Fibroblast of the conjunctiva (primary cell): ENCODE measurements around the gene ZNF862.
"Not testable (repeated sequence)": the region's sequence is repeated elsewhere in the genome, so short reads cannot be mapped to it uniquely, and the experiment has no call there.

Experiments used
- DNase-seq: peaks from one replicate; pipeline ENCODE4 v3.0.0-alpha.2; 2010; ENCODE audit warnings: low read depth

The ZNF862 gene

DNA sequence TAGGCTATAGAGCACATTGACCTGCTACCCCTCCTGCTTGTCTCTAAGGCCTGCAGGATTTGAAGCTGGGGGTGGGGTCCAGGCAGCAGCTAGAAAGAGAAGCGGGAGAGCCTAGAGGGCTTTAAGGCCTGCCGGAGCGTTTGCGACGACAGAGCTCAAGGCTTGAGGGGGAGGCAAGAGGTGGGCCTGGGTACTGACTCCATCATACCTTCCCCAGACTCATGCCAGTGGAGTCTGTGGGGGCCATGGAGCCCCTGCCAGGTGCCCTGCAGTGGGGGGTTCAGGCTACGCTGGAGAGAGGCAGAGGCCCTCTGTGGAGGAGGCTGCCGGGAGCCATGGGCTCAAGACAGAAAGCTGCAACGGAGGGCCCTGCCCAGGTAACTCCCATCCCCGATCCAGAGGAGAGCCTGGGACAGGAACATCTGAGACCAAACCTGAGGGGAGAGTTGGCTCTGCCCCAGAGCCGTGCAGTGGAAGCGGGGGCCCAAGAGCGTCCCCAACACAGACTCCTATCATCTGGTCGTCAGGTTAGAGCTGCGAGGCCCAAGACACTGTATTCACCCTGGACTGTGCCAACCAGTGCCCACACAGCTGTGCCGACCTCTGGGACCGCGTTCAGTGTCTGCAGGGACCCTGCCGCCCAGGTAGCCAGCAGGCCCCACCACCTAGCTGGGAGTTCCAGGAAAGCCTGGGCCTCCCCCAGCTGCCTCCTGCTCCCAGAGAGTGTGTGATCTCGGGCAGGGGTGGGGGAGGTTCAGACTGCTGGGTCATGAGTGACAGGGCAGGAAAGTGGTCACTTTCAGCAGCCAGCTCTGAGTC lies 13.2 kb upstream of the ZNF862 start:
- DNase-seq, result no peak

DNA sequence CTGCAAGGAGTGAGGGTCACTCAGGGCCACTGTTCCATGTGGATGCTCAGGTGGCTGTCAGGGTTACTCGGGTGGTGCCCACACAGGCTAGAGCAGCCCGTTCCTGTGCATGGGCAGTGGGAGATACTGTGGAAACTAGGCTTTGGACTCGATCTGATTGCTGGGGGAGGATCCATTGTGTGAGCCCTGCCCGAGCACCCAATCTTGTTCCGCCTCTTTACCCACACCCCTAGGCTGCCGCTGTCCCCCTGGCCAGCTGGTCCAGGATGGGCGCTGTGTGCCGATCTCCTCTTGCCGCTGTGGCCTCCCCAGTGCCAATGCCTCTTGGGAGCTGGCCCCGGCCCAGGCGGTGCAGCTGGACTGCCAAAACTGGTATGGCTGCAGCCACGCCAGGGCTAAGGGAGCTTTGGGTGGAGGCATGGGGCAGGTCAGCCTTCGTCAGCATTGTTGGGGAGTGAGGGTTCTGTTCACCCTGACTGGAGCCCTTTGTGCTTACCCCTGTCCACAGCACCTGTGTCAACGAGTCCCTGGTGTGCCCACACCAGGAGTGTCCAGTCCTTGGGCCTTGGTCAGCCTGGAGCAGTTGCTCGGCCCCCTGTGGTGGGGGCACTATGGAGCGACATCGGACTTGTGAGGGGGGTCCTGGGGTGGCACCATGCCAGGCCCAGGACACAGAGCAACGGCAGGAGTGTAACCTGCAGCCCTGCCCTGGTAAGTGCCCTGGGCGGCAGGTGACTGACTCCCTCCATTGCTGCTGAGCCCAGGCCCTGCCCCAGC lies 12.4 kb upstream of the ZNF862 start:
- DNase-seq, result no peak

DNA sequence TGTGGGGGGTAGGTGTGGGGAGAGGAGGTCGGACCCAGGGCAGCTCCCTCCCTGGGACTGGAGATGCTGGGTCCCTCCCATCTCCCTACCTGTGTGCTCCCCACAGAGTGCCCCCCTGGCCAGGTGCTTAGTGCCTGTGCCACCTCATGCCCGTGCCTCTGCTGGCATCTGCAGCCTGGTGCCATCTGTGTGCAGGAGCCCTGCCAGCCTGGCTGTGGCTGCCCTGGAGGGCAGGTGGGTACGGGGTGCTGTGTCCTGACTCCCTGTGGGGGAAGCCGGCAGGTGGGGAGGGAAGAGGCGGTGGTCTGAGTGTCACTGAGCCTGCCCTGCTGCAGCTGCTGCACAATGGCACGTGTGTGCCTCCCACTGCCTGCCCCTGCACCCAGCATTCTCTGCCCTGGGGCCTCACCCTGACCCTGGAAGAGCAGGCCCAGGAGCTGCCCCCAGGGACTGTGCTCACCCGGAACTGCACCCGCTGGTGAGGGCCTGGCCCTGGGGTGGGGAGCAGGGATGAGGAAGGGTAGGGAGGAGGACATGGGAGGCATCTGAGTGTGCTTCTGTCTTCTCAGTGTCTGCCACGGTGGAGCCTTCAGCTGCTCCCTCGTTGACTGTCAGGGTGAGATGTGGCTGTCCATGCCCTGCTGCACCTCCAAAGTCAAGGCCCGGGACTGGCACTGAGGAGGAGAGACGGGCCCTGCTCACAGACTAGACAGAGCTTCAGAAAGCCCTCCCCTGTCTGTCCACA lies 11.7 kb upstream of the ZNF862 start:
- DNase-seq, result no peak

DNA sequence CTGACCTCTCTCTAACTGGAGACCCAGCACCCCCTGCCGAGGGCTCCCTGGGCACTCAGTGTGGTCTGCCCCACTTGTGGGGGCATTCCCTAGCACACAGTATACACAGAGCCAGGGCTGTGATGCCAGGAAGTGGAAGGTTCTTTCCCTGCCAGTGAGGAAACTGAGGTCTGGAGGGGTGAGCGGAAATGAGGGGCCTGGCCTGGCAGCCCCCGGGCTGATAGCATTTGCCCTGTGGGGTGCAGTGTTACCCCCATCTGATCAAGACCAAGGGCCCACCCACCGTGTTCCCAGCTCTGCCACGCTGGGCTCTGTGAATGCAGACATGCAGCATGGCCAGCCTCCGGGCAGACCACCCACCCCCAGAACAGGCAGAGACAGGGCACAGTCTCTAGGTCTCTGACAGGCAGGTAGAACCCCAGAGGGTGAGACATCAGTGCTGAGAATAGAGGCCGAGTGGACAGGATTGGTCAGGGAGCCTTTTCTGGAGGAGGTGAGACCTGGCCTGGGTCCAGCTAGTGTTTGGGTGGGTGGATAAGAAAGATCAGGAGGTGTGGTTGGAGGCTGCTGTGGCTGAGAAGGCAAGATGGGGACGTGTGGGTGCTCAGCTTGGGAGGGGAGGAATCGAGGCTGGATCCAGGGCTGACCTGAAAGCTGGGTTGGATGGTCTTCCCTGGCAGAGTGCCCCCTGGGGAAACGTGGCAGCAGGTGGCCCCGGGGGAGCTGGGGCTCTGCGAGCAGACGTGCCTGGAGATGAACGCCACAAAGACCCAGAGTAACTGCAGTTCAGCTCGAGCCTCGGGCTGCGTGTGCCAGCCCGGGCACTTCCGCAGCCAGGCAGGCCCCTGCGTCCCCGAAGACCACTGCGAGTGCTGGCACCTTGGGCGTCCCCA lies 10.8 kb upstream of the ZNF862 start:
- no peak for DNase-seq

DNA sequence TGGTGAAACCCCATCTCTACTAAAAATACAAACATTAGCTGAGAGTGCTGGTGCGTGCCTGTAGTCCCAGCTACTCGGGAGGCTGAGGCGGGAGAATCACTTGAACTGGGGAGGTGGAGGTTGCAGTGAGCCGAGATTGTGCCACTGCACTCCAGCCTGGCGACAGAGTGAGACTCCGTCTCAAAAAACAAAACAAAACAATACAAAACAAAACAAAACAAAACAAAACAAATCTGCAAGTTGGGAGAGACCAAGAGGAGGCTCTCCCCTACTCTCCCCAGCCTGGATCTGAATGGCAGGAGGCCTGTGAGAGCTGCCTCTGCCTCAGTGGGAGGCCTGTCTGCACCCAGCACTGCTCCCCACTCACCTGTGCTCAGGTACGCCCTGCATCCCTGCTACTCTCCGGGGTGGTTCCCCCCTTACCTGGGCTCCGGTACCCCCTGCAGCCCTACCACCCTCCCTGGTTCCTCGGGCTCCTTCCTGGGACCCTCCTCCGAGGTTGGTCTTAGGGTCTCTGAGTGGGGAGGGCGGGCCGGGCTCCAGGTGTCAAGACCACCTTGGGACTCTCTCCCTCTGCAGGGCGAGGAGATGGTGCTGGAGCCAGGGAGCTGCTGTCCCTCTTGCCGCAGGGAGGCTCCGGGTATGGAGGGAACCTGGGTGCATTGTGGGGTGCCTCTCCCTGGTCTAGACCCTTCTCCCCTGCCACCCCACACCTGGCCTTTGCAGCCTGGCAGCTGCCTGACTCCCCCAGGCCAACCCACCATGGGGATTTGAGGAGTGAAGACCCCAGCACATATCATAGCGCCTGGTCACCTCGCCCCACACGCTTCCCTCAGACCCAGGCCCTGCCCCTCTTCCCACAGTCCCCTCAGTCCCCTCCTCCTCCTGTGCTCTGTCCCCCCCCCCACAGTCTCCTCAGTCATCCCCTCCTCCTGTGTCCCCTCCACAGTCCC lies 9.5 kb upstream of the ZNF862 start:
- DNase-seq, result no peak

DNA sequence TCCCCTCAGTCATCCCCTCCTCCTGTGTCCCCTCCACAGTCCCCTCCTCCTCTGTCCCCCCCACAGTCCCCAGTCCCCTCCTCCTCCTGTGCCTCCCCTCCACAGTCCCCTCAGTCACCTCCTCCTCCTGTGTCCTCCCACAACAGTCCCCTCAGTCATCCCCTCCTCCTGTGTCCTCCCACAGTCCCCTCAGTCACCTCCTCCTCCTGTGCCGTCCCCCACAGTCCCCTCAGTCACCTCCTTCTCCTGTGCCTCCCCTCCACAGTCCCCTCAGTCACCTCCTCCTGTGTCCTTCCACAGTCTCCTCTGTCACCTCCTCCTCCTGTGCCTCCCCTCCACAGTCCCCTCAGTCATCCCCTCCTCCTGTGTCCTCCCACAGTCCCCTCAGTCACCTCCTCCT lies 7.6 kb upstream of the ZNF862 start:
- not testable (repeated sequence) for DNase-seq

DNA sequence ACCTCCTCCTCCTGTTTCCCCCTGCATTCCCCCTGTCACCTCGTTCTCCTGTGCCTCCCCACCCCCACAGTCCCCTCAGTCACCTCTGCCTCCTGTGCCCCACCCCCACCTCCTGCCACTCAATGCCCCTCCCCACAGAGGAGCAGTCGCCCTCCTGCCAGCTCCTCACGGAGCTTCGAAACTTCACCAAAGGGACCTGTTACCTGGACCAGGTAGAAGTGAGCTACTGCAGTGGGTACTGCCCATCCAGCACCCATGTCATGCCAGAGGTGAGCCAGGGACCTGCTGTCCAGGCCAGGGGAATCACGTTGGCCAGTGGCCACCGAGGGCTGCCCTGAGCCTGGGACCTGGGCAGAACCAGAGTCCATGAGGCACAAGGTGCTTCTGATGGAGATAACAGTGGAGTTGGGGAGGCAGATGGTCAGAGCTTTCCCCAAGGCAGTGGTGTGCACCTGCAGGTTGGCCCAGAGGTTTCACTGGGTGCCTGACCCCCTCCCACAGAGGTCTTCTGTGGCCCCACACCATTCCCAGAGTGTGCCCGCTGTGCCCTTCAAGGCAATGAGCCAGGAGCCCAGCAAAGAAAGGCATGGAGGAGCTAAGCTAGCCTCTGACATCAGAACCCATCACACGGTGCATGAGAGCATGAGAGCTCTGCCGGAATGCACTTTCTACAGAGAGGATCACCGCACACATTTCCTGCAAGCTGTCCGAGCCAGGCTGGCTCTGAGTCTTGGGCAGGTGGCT lies 7.0 kb upstream of the ZNF862 start:
- DNase-seq, result no peak

DNA sequence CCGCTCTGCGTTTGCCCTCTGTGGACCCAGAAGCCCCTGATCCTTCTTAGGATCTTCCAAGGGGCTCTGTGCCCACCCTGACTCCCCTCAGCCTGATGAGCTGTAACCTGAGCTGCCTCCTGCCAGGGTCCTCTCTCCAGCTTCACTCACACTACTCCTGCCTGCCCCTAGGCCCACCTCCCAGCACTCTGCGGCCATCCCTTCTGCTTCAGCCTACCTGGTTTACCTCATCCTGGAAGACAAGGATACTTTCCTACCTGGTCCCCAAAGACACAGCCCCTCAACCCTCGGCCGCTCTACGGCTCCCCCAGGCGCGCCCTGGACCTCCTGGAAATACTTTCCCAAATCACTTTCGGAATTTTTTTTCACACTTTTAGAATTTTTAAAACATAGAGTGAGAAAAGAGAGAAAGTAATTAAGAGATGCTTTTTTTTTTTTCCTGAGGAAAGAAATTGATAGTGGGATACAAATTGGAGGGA lies 6.4 kb upstream of the ZNF862 start:
- DNase-seq, result no peak

DNA sequence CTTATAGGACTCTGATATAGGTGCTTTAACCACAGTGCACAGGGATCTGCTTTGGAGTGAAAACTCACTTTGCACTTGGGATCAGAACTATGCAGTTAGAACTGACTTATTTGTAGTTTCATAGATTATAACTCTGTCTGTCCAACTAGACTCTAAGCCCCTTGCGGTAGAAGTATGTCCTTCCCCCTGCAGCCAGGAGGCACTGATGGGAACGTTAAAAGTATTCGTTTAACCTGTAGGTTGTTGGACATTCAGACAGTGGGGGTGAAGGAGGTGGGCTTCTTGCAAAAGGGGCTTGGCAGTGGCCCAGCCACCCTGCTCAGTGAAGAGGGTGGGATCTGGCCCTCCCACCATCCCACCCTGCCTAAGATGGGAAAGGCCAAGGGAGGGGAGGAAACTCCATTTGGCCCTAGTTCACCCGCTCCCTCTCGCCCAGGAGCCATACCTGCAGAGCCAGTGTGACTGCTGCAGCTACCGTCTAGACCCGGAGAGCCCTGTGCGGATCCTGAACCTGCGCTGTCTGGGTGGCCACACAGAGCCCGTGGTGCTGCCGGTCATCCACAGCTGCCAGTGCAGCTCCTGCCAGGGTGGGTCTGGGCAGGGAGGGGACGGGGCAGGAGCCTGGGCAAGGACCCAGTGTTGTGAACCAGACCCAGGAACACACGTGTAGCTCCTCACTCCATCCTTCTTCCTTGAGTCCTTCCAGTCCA lies 5.7 kb upstream of the ZNF862 start:
- no peak for DNase-seq

DNA sequence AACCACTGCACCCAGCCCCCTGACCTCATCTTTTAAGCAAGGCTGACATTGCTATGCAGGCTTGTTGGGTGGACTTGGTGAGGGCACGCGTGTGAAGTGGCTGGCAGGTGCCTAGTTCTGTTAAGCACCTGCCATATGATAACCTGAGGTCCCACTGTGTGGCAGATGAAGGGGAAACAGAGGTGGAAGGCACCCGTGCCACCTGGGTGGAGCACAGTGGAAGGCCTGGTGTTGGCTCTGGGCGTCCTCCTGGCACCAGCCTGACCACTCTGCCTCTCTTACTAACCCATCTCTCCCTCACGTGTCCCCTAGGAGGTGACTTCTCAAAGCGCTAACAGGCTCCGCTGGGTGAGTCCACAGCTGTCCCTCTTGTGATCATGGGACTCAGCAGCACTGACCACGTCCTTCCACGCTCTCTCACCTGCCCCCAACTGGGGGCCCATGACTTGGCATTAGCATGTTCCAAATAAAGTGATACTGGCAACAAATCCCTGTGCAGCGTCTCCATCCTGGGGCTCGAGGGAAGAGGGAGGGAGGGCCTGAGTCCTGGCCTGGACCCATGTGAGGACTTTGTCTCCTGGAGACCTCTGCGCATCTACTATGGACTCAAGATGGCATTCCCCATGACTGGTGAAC lies 4.6 kb upstream of the ZNF862 start:
- no peak for DNase-seq

DNA sequence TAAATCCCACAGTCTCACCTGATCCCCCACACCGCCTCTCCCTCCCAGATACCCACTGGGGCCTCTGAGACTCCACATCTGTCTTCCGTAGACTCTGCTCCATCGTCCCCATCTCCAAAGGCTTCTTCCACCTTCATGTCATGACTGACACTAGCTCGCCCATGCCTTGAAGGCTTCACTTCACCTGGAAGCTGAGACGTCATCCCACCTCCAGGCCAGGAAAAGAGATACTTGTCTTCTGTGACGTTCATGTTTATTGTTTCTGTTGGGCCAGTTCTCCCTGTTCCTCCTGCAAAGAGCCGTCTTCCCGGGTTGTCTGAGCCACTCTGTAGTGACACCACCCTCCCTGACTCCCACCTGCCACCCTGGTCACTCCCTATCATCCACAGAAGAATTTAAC lies 3.6 kb upstream of the ZNF862 start:
- DNase-seq, result no peak

DNA sequence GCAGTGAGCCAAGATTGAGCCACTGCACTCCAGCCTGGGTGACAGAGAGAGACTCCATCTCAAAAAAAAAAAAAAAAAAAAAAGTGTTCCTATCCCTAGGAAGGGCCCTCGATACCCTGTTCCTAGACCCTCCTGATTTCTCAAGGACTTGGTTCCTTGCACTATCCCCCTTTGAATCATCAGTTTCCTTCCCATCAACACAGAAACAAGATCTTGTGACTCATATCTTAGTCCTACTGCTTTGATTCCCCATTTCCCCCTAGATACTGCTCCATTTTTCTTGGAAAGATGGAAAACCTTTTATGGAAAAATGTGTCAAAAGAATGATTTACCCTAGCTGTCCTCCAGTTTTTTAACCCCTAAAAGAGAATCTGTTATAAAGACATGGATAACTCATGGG lies 1.7 kb upstream of the ZNF862 start:
- DNase-seq, result no peak

DNA sequence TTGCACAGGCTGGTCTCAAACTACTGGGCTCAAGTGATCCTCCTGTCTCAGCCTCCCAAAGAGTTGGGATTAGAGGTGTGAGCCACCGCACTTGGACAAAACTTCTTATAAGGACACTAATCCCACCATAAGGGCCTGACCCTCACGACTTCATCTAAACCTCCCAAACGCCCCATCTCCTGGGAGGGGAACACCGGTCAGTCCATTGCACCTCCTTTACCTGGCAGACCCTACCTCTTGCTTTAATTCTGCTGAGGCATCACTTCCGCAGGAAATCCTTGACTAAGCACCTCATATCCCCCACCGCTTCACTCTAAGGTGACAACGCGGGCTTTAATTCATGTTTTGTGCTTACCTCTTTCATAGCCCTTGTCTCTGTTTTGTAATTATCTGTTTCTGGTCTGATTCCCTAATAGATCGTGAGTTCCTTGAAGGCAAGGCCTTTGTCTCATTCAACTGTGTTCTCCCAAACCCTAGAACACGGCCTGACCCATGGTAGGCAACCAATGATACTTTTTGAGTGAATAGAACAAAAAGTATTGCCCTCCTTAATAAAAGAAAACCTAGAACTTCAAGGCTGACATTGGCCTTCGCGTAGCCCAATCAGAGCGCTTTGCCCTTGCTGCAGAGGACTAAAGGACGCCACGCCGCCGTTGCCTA lies 481 bp upstream of the ZNF862 start:
- DNase-seq, result no peak

DNA sequence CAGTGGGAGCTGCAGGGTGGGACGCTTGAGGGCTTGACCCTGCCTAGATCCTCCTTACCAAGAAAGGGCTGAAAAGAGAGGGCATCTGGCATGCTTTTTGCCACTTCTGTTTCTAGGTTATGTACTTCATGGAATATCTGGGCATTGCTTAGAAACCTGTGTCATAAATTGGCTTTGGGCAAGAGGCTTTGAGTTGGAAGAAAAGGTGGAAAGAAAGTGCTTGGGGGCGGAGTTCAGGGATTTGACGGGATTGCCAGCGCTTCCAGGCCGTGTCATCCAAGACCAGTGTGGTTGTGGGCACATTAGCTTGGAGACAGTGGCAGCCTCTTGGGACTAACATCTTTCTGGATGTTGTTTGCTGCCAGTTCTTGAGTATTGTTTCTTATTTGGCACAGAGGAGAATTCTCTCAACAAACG lies 825 bp downstream of the ZNF862 start:
- DNase-seq, result no peak

DNA sequence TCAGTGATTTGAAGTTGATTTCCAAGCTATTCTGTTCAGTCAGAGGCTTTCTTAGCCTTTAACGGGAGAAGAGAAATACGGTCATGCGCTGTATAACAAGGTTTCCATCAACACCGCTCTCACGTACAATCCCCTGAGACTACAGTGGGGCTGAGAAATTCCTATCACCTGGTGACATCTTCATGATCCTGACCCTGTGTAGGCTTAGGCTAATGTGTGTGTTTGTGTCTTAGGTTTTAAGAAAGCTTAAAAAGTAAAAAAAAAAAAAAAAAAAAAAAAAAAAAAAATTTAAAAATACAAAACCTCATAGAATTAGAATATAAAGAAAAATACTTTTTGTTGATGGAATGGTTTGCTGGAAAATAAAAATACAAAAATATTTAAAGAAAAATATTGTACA lies 1.8 kb downstream of the ZNF862 start:
- no peak for DNase-seq

DNA sequence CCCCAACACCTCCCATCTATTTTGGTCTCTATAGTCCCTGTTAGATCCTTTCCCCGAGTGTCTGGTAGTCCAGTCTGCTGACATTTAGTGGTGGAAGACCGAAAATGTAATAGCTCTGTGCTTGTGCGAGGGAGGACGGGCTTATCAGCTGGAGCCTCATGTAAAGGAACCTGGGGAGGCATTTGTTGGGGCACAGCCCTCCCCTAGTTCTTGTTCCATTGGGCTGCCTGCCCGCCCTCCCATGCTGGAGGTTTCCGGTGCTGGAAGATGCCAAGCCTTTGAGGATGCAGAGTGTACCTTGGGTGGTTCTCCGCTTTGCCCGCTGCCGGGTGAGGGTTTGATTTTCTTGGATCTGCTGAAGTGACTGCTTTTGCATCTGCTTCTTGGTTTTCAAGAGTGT lies 5.4 kb downstream of the ZNF862 start:
- no peak for DNase-seq

DNA sequence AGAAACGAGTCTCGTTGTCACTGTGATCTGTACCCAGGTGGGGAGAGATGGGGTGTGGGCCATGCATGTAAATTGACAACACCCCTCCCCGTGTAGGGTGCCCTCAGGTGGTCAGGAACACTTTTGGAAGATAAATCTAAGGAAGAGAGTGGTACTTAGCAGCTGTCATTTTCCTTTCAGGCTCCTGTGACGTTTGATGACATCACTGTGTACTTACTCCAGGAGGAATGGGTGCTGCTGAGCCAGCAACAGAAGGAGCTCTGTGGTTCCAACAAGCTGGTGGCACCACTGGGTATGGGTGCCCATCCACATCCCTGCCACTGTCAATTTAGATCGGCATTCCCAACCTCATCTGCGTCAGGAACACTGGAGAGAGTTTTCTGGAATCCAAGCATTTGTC lies 6.3 kb downstream of the ZNF862 start:
- no peak for DNase-seq
